ENCODE results near the gene FCMR.

GRCh38 chr1:206856674-206857464, 64.9 kb downstream of the FCMR start:
- TF ChIP-seq CTCF (IDR thresholded peaks at IDR 0.05) (no peak), POLR2AphosphoS5 (IDR thresholded peaks at IDR 0.05) (no peak)

Data from stomach (tissue), 4 donors.